LNCAP (cell line): ENCODE measurements around the gene TEKT1.

Experiments used
- CTCF ChIP-seq: fragments of 450-650 bp; IDR thresholded peaks from 2 replicates; pipeline ENCODE4 v1.5.1; 2017; ENCODE audit warnings: mild to moderate bottlenecking

TEKT1 gene

GRCh38 chr17:6831661-6832263 is at the start of gene TEKT1:
TEKT1 (minus strand) TSS chr17:6831729; CDS start chr17:6830376, 1,353 bp downstream.
- TF ChIP-seq CTCF = no peak

GRCh38 chr17:6872936-6873335 is 41.4 kb upstream of the TEKT1 start:
- TF ChIP-seq CTCF = no peak

- no peak for TF ChIP-seq CTCF
These were observed 39.3 kb upstream of the TEKT1 start for GRCh38 chr17:6870841-6871240.

GRCh38 chr17:6868582-6868981 is 37.1 kb upstream of the TEKT1 start:
- TF ChIP-seq CTCF = no peak

GRCh38 chr17:6867849-6868248 is 36.3 kb upstream of the TEKT1 start:
- TF ChIP-seq CTCF = no peak

GRCh38 chr17:6862825-6863224 is 31.3 kb upstream of the TEKT1 start:
- no peak for TF ChIP-seq CTCF

GRCh38 chr17:6862122-6862521 is 30.6 kb upstream of the TEKT1 start:
- no peak for TF ChIP-seq CTCF

- TF ChIP-seq CTCF = no peak
These were observed 26.4 kb upstream of the TEKT1 start for GRCh38 chr17:6857904-6858303.
